Right lobe of liver (tissue), 6 donors: ENCODE results near the gene FGF4. TPM values are rescaled to one million over a fixed set of nuclear protein-coding genes. Genes with fewer than 3 reads are reported as not detected.

Experiments
- ATAC-seq, 4 donors: fragments of 200-7000 bp; cut with Tn5 transposase; one replicate each; pipeline ENCODE4 v1.9.1; 2020; ENCODE audit warnings: mild to moderate bottlenecking in 4 of 4, moderate library complexity in 4 of 4
- DNase-seq, 3 donors: peaks; one replicate each; pipeline ENCODE4 v3.0.0-alpha.2; 2020
- H3K27ac ChIP-seq, 3 donors: fragments of 200-600 bp; one replicate each; pipeline ENCODE4 v1.8.0; 2022
- H3K27me3 ChIP-seq, 2 donors: fragments of 200-600 bp; one replicate each; pipeline ENCODE4 v1.8.0; 2022
- H3K36me3 ChIP-seq, 4 donors: fragments of 200-600 bp; sonication (generic) in 1 of 4; one replicate each; pipeline versions ENCODE4 v1.5.1 to v1.8.0; 2017 to 2022; ENCODE audit warnings: control low read depth in 1 of 4
- H3K4me1 ChIP-seq, 4 donors: fragments of 200-600 bp; sonication (generic) in 1 of 4; one replicate each; pipeline versions ENCODE4 v1.5.1 to v1.8.0; 2017 to 2022; ENCODE audit warnings: control low read depth in 1 of 4
- H3K4me3 ChIP-seq, 3 donors: fragments of 200-600 bp; one replicate each; pipeline ENCODE4 v1.8.0; 2022
- H3K9me3 ChIP-seq, 4 donors: fragments of 200-600 bp; sonication (generic) in 1 of 4; one replicate each; pipeline versions ENCODE4 v1.5.1 to v1.8.0; 2017 to 2022; ENCODE audit warnings: control low read depth in 1 of 4
- CTCF ChIP-seq, 4 donors: fragments of 200-600 bp in 3 of 4; fragments of 450-650 bp in 1 of 4; IDR thresholded peaks; one replicate each; pipeline versions ENCODE4 v1.5.1 to v1.8.0; 2016 to 2022; ENCODE audit warnings: antibody characterized with exemption in 4 of 4, mild to moderate bottlenecking in 2 of 4
- POLR2A ChIP-seq: fragments of 450-650 bp; IDR thresholded peaks from one replicate; pipeline ENCODE4 v1.6.1; 2017; ENCODE audit warnings: antibody characterized with exemption, mild to moderate bottlenecking
- WGBS: methylation state at CpG from one replicate; pipeline ENCODE4 v1.1.6; 2018; ENCODE audit warnings: low coverage, low lambda C conversion rate; ENCODE audit not compliant: insufficient coverage; ENCODE audit errors: missing lambda C conversion rate; 5-methylcytosine and 5-hydroxymethylcytosine counted together
- intact Hi-C, 2 donors: fragments of 100-400 bp; cut with DNase I; formaldehyde crosslinking; loops; one replicate each; pipeline versions ENCODE4 v1.11.2 to v1.14.1; 2022
- total RNA-seq, 6 experiments: library from RNA; depleted of rRNA in 2 of 6; stranded (reverse); fragments of >200 nt in 2 of 6; fragmentation: NEBNext Ultra II Directional in 3 of 6; extraction: Animal tissue kit (Norgen Biotek cat#: 25700) in 3 of 6; gene quantifications; one replicate each; pipeline versions ENCODE4 v1.1.0 to v1.2.4, GENCODE V29; 2016 to 2023
- donor health status: DM: no; HTN: yes; CAD: no.
- donor health status: DM: no; HTN: no; CAD: no.
- donor health status: DM: no; HTN: no; CAD: no.
- donor health status: DM: no; HTN: yes; CAD: no.
- donor health status: DM: no; HTN: yes; CAD: no.

FGF4 gene
- total RNA-seq, 6 experiments from 2014 or later = not detected

GRCh38 chr11:69774354-69775162, 583 bp downstream of the FGF4 start:
- intact Hi-C loops = no loop called here
- DNase-seq = no peak
- Histone ChIP-seq H3K36me3 (no peaks in the 10 kb centered on the region), H3K4me3 (no peak overlapping the region), H3K4me1 (peaks cover 0 to 6% (median 0%) of the 10 kb centered on the region in 4 donors), H3K27ac (no peak overlapping the region), H3K9me3 (no peaks in the 10 kb centered on the region), H3K27me3 (peaks cover 0 to 17% of the 10 kb centered on the region in 2 donors)
- no peak for TF ChIP-seq POLR2A
- TF ChIP-seq CTCF (IDR thresholded peaks at IDR 0.05) = no peak
- WGBS = 3% methylated on average over 17 of the region's 107 CpGs
- ATAC-seq = no peak

DNA sequence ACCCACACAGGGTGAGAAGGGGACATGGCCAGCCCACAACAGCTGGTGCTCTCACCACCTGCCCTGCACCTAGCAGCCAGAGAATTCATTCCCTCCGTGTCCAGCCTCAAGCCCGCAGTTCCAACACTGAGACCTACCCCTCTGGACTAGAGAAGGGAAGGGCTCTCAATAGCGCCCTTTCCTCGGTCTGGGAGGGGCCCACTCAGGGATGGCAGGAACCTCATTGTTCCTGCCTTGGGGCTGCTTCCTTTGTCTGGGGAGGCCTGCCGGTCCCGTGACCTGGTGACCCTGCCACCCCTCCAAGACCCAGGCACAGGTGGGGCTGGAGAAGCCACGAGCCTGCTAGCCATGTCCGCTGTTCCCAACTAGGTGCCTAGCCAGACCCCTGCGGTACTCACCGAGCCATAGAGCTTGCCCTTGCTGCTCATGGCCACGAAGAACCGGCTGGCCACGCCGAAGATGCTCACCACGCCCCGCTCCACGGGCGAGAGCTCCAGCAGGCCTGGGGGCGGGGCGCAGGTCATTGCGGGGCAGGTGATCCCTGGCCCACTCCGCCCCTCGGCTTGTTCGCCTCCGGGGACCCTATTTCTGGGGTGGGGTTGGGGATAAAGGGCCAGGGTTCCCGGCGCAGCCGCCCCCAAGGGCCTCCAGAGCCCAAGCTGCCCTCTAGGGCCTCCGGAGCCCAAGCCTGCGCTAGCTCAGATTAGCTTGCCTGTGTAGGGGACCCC, 1.4 kb downstream of the FGF4 start:
- WGBS = 5% methylated on average over 4 of the region's 30 CpGs
- intact Hi-C loops = no loop called here
- H3K36me3 ChIP-seq = no peaks in the 10 kb centered on the region
- no peak overlapping the region for H3K27ac ChIP-seq
- H3K27me3 ChIP-seq = peaks cover 0 to 17% of the 10 kb centered on the region in 2 donors
- ATAC-seq = no peak
- DNase-seq = no peak
- H3K4me3 ChIP-seq = no peak overlapping the region
- TF ChIP-seq CTCF (IDR thresholded peaks at IDR 0.05) (no peak), POLR2A (no peak)
- H3K9me3 ChIP-seq = no peaks in the 10 kb centered on the region
- H3K4me1 ChIP-seq = peaks cover 0 to 6% (median 0%) of the 10 kb centered on the region in 4 donors

GRCh38 chr11:69771466-69771865, 3.7 kb downstream of the FGF4 start:
- Histone ChIP-seq H3K27ac (no peak overlapping the region), H3K9me3 (no peaks in the 10 kb centered on the region), H3K36me3 (no peaks in the 10 kb centered on the region), H3K4me3 (no peak overlapping the region), H3K27me3 (peaks cover 0 to 17% of the 10 kb centered on the region in 2 donors), H3K4me1 (peaks cover 0 to 6% (median 0%) of the 10 kb centered on the region in 4 donors)
- ATAC-seq (no peak), DNase-seq (no peak)
- TF ChIP-seq CTCF (IDR thresholded peaks at IDR 0.05) (no peak), POLR2A (no peak)
- WGBS = 41% methylated on average over 7 of the region's 7 CpGs
- intact Hi-C loops = no loop called here

- Histone ChIP-seq H3K27ac (no peak overlapping the region), H3K27me3 (peaks cover 0 to 17% of the 10 kb centered on the region in 2 donors), H3K4me3 (no peak overlapping the region), H3K4me1 (peaks cover 0 to 4% (median 0%) of the 10 kb centered on the region in 4 donors), H3K9me3 (no peaks in the 10 kb centered on the region), H3K36me3 (no peaks in the 10 kb centered on the region)
- WGBS = 19% methylated on average over 5 of the region's 5 CpGs
- DNase-seq (no peak), ATAC-seq (no peak)
- TF ChIP-seq POLR2A (no peak), CTCF (IDR thresholded peaks at IDR 0.05) (no peak)
- intact Hi-C loops = no loop called here
Measured at GRCh38 chr11:69770540-69770939, 4.6 kb downstream of the FGF4 start.
